Gastrocnemius medialis (tissue), 4 donors: ENCODE data around the gene DEDD2.

ENCODE experiments used
- POLR2A ChIP-seq, 2 donors: fragments of 450-650 bp; IDR thresholded peaks; one replicate each; pipeline ENCODE4 v1.6.1; 2017; ENCODE audit warnings: antibody characterized with exemption in 2 of 2, mild to moderate bottlenecking in 2 of 2, moderate library complexity in 2 of 2
- TF ChIP-seq, protein P1 (sequence below), 5 experiments: fragments of 450-650 bp in 3 of 5; fragments of 200-600 bp in 2 of 5; sonication (generic) in 2 of 5; IDR thresholded peaks in 4 of 5; conservative IDR thresholded peaks in 1 of 5; 1 replicate in 4 of 5; 2 replicates in 1 of 5; pipeline ENCODE4 v1.5.1; 2016 to 2019; ENCODE audit warnings: antibody characterized with exemption in 5 of 5, mild to moderate bottlenecking in 3 of 5, moderate library complexity in 3 of 5

- no peak for TF ChIP-seq POLR2A (IDR thresholded peaks at IDR 0.05)
- TF ChIP-seq, protein P1, sequence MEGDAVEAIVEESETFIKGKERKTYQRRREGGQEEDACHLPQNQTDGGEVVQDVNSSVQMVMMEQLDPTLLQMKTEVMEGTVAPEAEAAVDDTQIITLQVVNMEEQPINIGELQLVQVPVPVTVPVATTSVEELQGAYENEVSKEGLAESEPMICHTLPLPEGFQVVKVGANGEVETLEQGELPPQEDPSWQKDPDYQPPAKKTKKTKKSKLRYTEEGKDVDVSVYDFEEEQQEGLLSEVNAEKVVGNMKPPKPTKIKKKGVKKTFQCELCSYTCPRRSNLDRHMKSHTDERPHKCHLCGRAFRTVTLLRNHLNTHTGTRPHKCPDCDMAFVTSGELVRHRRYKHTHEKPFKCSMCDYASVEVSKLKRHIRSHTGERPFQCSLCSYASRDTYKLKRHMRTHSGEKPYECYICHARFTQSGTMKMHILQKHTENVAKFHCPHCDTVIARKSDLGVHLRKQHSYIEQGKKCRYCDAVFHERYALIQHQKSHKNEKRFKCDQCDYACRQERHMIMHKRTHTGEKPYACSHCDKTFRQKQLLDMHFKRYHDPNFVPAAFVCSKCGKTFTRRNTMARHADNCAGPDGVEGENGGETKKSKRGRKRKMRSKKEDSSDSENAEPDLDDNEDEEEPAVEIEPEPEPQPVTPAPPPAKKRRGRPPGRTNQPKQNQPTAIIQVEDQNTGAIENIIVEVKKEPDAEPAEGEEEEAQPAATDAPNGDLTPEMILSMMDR (IDR thresholded peaks at IDR 0.05 in 4 of 5, conservative IDR thresholded peaks at IDR 0.05 in 1 of 5): no peak
Measured at GRCh38 chr19:42250183-42250665, 32.7 kb upstream of the DEDD2 start.
